ENCODE measurements around the gene AMHR2.
"Not testable (repeated sequence)": the region's sequence is repeated elsewhere in the genome, so short reads cannot be mapped to it uniquely, and the experiment has no call there.

DNA sequence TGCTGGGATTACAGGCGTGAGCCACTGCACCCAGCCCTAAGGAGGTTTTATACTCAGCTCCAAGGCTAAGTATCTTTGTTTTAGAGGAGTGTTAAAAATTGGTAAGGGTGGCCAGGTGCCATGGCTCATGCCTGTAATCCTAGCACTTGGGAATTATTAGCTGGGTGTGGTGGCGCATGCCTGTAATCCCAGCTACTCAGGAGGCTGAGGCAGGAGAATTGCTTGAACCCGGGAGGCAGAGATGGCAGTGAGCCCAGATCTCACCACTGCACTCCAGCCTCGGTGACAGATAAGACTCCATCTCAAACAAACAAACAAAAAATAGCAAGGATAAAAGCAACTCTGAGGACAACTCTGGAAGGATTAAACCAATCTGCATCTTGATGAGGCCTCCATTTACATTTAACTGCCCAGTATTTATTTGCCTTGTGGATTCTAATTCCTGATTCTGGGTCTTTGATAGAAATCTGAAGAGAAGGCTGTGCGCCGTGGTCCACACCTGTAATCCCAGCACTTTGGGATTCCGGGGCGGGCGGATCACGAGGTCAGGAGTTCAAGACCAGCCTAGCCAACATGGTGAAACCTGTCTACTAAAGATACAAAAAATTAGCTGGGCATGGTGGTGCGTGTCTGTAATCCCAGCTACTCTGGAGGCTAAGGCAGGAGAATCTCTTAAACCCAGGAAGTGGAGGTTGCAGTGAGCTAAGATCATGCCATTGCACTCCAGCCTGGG lies 21.1 kb downstream of the AMHR2 start:
- TF ChIP-seq, protein P1, sequence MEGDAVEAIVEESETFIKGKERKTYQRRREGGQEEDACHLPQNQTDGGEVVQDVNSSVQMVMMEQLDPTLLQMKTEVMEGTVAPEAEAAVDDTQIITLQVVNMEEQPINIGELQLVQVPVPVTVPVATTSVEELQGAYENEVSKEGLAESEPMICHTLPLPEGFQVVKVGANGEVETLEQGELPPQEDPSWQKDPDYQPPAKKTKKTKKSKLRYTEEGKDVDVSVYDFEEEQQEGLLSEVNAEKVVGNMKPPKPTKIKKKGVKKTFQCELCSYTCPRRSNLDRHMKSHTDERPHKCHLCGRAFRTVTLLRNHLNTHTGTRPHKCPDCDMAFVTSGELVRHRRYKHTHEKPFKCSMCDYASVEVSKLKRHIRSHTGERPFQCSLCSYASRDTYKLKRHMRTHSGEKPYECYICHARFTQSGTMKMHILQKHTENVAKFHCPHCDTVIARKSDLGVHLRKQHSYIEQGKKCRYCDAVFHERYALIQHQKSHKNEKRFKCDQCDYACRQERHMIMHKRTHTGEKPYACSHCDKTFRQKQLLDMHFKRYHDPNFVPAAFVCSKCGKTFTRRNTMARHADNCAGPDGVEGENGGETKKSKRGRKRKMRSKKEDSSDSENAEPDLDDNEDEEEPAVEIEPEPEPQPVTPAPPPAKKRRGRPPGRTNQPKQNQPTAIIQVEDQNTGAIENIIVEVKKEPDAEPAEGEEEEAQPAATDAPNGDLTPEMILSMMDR (optimal IDR thresholded peaks at IDR 0.05 in 1 of 3, IDR thresholded peaks at IDR 0.05 in 1 of 3, conservative IDR thresholded peaks at IDR 0.05 in 1 of 3; ENCODE audit: extremely low read depth in 1 of 3, insufficient read depth in 2 of 3, low read length in 3 of 3): not testable (repeated sequence)
- not testable (repeated sequence) for TF ChIP-seq EZH2 (IDR thresholded peaks at IDR 0.05; ENCODE audit: low read length)

Measured in keratinocyte (primary cell).